WTC11 (cell line): ENCODE results near the gene SFT2D2. TPM values are rescaled to one million over a fixed set of nuclear protein-coding genes. Genes with fewer than 3 reads are reported as not detected.
A peak's percentile ranks its signal among the peaks of the same experiment; 100 is the strongest.

ENCODE experiments used
- ATAC-seq: fragments of 200-7000 bp; cut with Tn5 transposase; 2 replicates; pipeline ENCODE4 v1.10.0; 2021; ENCODE audit warnings: mild to moderate bottlenecking, moderate library complexity
- CTCF ChIA-PET: fragments of 300-600 bp; sonication (Branson Sonifier 250); formaldehyde crosslinking; loops from one replicate; lab custom pipeline; 2021; ENCODE audit warnings: antibody characterized with exemption; lab: Charles Lee
- POLR2A ChIA-PET: fragments of 350-600 bp; sonication (Branson Sonifier 250); formaldehyde crosslinking; loops from one replicate; lab custom pipeline; 2021; ENCODE audit warnings: antibody characterized with exemption; lab: Charles Lee
- DNase-seq: peaks from one replicate; pipeline ENCODE4 v3.0.0; 2021; ENCODE audit warnings: low spot score
- H3K27ac Mint-ChIP-seq: 2 replicates; pipeline ENCODE4 v1.8.0; 2021; ENCODE audit warnings: mixed read lengths
- H3K27me3 Mint-ChIP-seq: 2 replicates; pipeline ENCODE4 v1.8.0; 2021; ENCODE audit warnings: low read depth, mild to moderate bottlenecking, moderate library complexity, mixed read lengths
- H3K36me3 Mint-ChIP-seq: 2 replicates; pipeline ENCODE4 v1.8.0; 2021; ENCODE audit warnings: mixed read lengths
- H3K4me1 Mint-ChIP-seq: 2 replicates; pipeline ENCODE4 v1.8.0; 2022; ENCODE audit warnings: mixed read lengths
- H3K4me3 Mint-ChIP-seq: 2 replicates; pipeline ENCODE4 v1.8.0; 2021; ENCODE audit warnings: mild to moderate bottlenecking, moderate library complexity, mixed read lengths
- H3K9me3 Mint-ChIP-seq: 2 replicates; pipeline ENCODE4 v1.8.0; 2021; ENCODE audit warnings: mixed read lengths
- ATF1 ChIP-seq: sonication (generic); formaldehyde crosslinking; IDR thresholded peaks from 2 replicates; pipeline ENCODE4 v1.8.1; 2023; ENCODE audit warnings: mild to moderate bottlenecking, moderate library complexity, missing genetic modification reagents
- CREB1 ChIP-seq: sonication (generic); formaldehyde crosslinking; IDR thresholded peaks from 2 replicates; pipeline ENCODE4 v1.8.0; 2023; ENCODE audit warnings: mild to moderate bottlenecking, missing genetic modification reagents
- CREM ChIP-seq: sonication (generic); formaldehyde crosslinking; IDR thresholded peaks from 2 replicates; pipeline ENCODE4 v1.8.1; 2022; ENCODE audit warnings: mild to moderate bottlenecking, missing genetic modification reagents, moderate library complexity
- E2F4 ChIP-seq: sonication (generic); formaldehyde crosslinking; IDR thresholded peaks from 2 replicates; pipeline ENCODE4 v1.8.1; 2022; ENCODE audit warnings: low read depth, mild to moderate bottlenecking, moderate library complexity, missing genetic modification reagents, borderline replicate concordance
- FOXJ3 ChIP-seq: sonication (generic); formaldehyde crosslinking; IDR thresholded peaks from 2 replicates; pipeline ENCODE4 v1.9.0; 2021; ENCODE audit warnings: missing genetic modification reagents, mild to moderate bottlenecking, borderline replicate concordance
- FOXK1 ChIP-seq: sonication (generic); formaldehyde crosslinking; IDR thresholded peaks from 2 replicates; pipeline ENCODE4 v1.8.0; 2022; ENCODE audit warnings: mild to moderate bottlenecking, moderate library complexity, missing genetic modification reagents
- FOXP1 ChIP-seq: sonication (generic); formaldehyde crosslinking; IDR thresholded peaks from 2 replicates; pipeline ENCODE4 v1.8.0; 2022; ENCODE audit warnings: missing genetic modification reagents, mild to moderate bottlenecking, moderate library complexity, borderline replicate concordance
- GTF2I ChIP-seq: fragments of 250-450 bp; sonication (Bioruptor Pico); conservative IDR thresholded peaks from 2 replicates; pipeline ENCODE4 v1.4.0; 2021; ENCODE audit warnings: mild to moderate bottlenecking
- IRF2 ChIP-seq: sonication (generic); formaldehyde crosslinking; IDR thresholded peaks from 2 replicates; pipeline ENCODE4 v1.8.0; 2022; ENCODE audit warnings: low read depth, missing genetic modification reagents, borderline replicate concordance
- JUN ChIP-seq: sonication (generic); formaldehyde crosslinking; IDR thresholded peaks from 2 replicates; pipeline ENCODE4 v1.8.0; 2023; ENCODE audit warnings: mild to moderate bottlenecking, missing genetic modification reagents
- MYBL2 ChIP-seq: sonication (generic); formaldehyde crosslinking; IDR thresholded peaks from 2 replicates; pipeline ENCODE4 v1.8.1; 2023; ENCODE audit warnings: mild to moderate bottlenecking, moderate library complexity, missing genetic modification reagents
- NFATC4 ChIP-seq: fragments of 250-450 bp; sonication (Bioruptor Pico); IDR thresholded peaks from 2 replicates; pipeline ENCODE4 v1.9.0; 2021; ENCODE audit warnings: mild to moderate bottlenecking
- NR1H2 ChIP-seq: sonication (generic); formaldehyde crosslinking; IDR thresholded peaks from 2 replicates; pipeline ENCODE4 v1.9.0; 2021; ENCODE audit warnings: mild to moderate bottlenecking, moderate library complexity, missing genetic modification reagents
- PRRX2 ChIP-seq: fragments of 250-450 bp; sonication (Bioruptor Pico); IDR thresholded peaks from 2 replicates; pipeline ENCODE4 v1.8.0; 2021; ENCODE audit warnings: mild to moderate bottlenecking
- SOX15 ChIP-seq: fragments of 250-450 bp; sonication (Bioruptor Pico); IDR thresholded peaks from 2 replicates; pipeline ENCODE4 v1.9.0; 2021; ENCODE audit warnings: mild to moderate bottlenecking
- STAT6 ChIP-seq: sonication (generic); formaldehyde crosslinking; conservative IDR thresholded peaks from 2 replicates; pipeline ENCODE4 v1.8.1; 2023; ENCODE audit warnings: mild to moderate bottlenecking, low read depth, missing genetic modification reagents, moderate library complexity
- TEAD4 ChIP-seq: sonication (generic); formaldehyde crosslinking; IDR thresholded peaks from 2 replicates; pipeline ENCODE4 v1.8.0; 2022; ENCODE audit warnings: mild to moderate bottlenecking, missing genetic modification reagents
- TP53 ChIP-seq: sonication (generic); formaldehyde crosslinking; IDR thresholded peaks from 2 replicates; pipeline ENCODE4 v1.8.1; 2023; ENCODE audit warnings: mild to moderate bottlenecking, missing genetic modification reagents
- ZBTB21 ChIP-seq: sonication (generic); formaldehyde crosslinking; IDR thresholded peaks from 2 replicates; pipeline ENCODE4 v1.8.1; 2023; ENCODE audit warnings: mild to moderate bottlenecking, missing genetic modification reagents, borderline replicate concordance
- ZBTB43 ChIP-seq: sonication (generic); formaldehyde crosslinking; IDR thresholded peaks from 2 replicates; pipeline ENCODE4 v1.8.1; 2023; ENCODE audit warnings: mild to moderate bottlenecking, missing genetic modification reagents
- ZNF138 ChIP-seq: sonication (generic); formaldehyde crosslinking; conservative IDR thresholded peaks from 2 replicates; pipeline ENCODE4 v1.8.1; 2022; ENCODE audit warnings: mild to moderate bottlenecking, moderate library complexity, missing genetic modification reagents
- ZNF232 ChIP-seq: sonication (generic); formaldehyde crosslinking; IDR thresholded peaks from 2 replicates; pipeline ENCODE4 v1.8.0; 2022; ENCODE audit warnings: mild to moderate bottlenecking, missing genetic modification reagents
- ZNF263 ChIP-seq: sonication (generic); formaldehyde crosslinking; IDR thresholded peaks from 2 replicates; pipeline ENCODE4 v1.8.1; 2022; ENCODE audit warnings: low read depth, mild to moderate bottlenecking, moderate library complexity, missing genetic modification reagents
- ZNF423 ChIP-seq: fragments of 250-450 bp; sonication (Bioruptor Pico); IDR thresholded peaks from 2 replicates; pipeline ENCODE4 v2.1.2; 2022; ENCODE audit warnings: mild to moderate bottlenecking, moderate library complexity
- ZNF425 ChIP-seq: fragments of 250-450 bp; sonication (Bioruptor Pico); conservative IDR thresholded peaks from 2 replicates; pipeline ENCODE4 v1.9.0; 2021; ENCODE audit warnings: mild to moderate bottlenecking
- total RNA-seq: library from RNA; stranded (reverse); gene quantifications from 3 replicates; pipeline ENCODE4 v1.2.3, GENCODE V29; 2021

The SFT2D2 gene
- total RNA-seq, 1 experiment from 2014 or later, result 23.2 TPM

- H3K27me3 Mint-ChIP-seq, result peaks cover 10% of the 10 kb centered on the region
- peak overlapping the region; percentile 90 for H3K4me3 Mint-ChIP-seq
- peaks cover 32% of the 10 kb centered on the region for H3K4me1 Mint-ChIP-seq
- peaks cover 16% of the 10 kb centered on the region for H3K36me3 Mint-ChIP-seq
- CTCF ChIA-PET, result interaction anchor here (2.5 kb wide), 1 partner anchor 115 kb away, joined by 15 read pairs; no protein-coding TSS in a partner anchor
- no peak overlapping the region for H3K27ac Mint-ChIP-seq
- ATAC-seq, result no peak
- POLR2A ChIA-PET, result no interaction called here
- TF ChIP-seq ZNF138 (CRISPR knock-in tag) (no peak), ZNF425 (CRISPR knock-in tag) (no peak), NFATC4 (no peak), IRF2 (CRISPR knock-in tag) (no peak), PRRX2 (CRISPR knock-in tag) (no peak)
- no peak for DNase-seq
- peaks cover 22% of the 10 kb centered on the region for H3K9me3 Mint-ChIP-seq
Observed at GRCh38 chr1:168227620-168228019, 1.8 kb downstream of the SFT2D2 start.

- Mint-ChIP-seq H3K4me3 (no peak overlapping the region), H3K36me3 (peaks cover 14% of the 10 kb centered on the region), H3K9me3 (0 out of 2 replicates have a peak, but pooled peaks cover 3% of the 10 kb centered on the region), H3K4me1 (peaks cover 28% of the 10 kb centered on the region), H3K27me3 (peaks cover 5% of the 10 kb centered on the region)
- no peak for ATAC-seq
- TF ChIP-seq SOX15 (CRISPR knock-in tag) (no peak), CREM (CRISPR knock-in tag) (no peak), ZNF263 (CRISPR knock-in tag) (no peak), STAT6 (CRISPR knock-in tag) (no peak), CREB1 (no peak), ZBTB21 (no peak), NR1H2 (CRISPR knock-in tag) (no peak), ZNF232 (CRISPR knock-in tag) (no peak), ZBTB43 (no peak)
- TF ChIP-seq, all 79 proteins: peak for 0
- no peak for DNase-seq
- CTCF ChIA-PET, result interaction anchor here (1.2 kb wide), 2 partner anchors 113 to 148 kb away, joined by 3 to 4 read pairs; no protein-coding TSS in a partner anchor
- H3K27ac Mint-ChIP-seq, result no peak overlapping the region
- POLR2A ChIA-PET, result no interaction called here
Observed at GRCh38 chr1:168229893-168230292, 4.1 kb downstream of the SFT2D2 start.

- ChIA-PET CTCF (interaction anchor here (1.2 kb wide), 1 partner anchor 148 kb away, joined by 3 read pairs; no protein-coding TSS in a partner anchor), POLR2A (no interaction called here)
- TF ChIP-seq GTF2I (CRISPR knock-in tag) (no peak), FOXP1 (CRISPR knock-in tag) (no peak), TP53 (no peak), TEAD4 (CRISPR knock-in tag) (no peak), ATF1 (CRISPR knock-in tag) (no peak), JUN (CRISPR knock-in tag) (no peak), FOXK1 (CRISPR knock-in tag) (no peak), FOXJ3 (no peak), PRRX2 (CRISPR knock-in tag) (no peak), E2F4 (CRISPR knock-in tag) (no peak), ZNF423 (CRISPR knock-in tag) (no peak), MYBL2 (CRISPR knock-in tag) (no peak)
- peaks cover 9% of the 10 kb centered on the region for H3K36me3 Mint-ChIP-seq
- H3K27me3 Mint-ChIP-seq, result no peaks in the 10 kb centered on the region
- DNase-seq, result no peak
- ATAC-seq, result no peak
- no peak overlapping the region for H3K27ac Mint-ChIP-seq
- no peak overlapping the region for H3K4me3 Mint-ChIP-seq
- H3K9me3 Mint-ChIP-seq, result no peaks in the 10 kb centered on the region
- peaks cover 22% of the 10 kb centered on the region for H3K4me1 Mint-ChIP-seq
Observed at GRCh38 chr1:168230709-168231108, 4.9 kb downstream of the SFT2D2 start.
